ENCODE measurements around the gene IGF1R. TPM values are rescaled to one million over a fixed set of nuclear protein-coding genes. Genes with fewer than 3 reads are reported as not detected.

Gene IGF1R
- total RNA-seq, 1 experiment from 2014 or later, result 3.8 TPM

GRCh38 chr15:98874370-98874769, 226.0 kb downstream of the IGF1R start:
- ChIA-PET CTCF (interaction anchor here (1.0 to 1.5 kb wide), 2 partner anchors 18 to 226 kb away, joined by 4 to 6 read pairs; partner anchors contain the start of gene IGF1R), POLR2A (ENCODE audit: unreplicated experiment) (no interaction called here)
- Histone ChIP-seq H3K27me3 (ENCODE audit: low read length) (no peaks in the 10 kb centered on the region), H2AFZ (ENCODE audit: low read length) (peak overlapping the region; percentile 39), H3K27ac (ENCODE audit: low read length) (peak overlapping the region; percentile 94), H4K20me1 (ENCODE audit: low read length) (no peaks in the 10 kb centered on the region), H3K79me2 (ENCODE audit: low read length) (peaks cover 18% of the 10 kb centered on the region), H3K4me1 (ENCODE audit: insufficient read depth, low read length) (peaks cover 54% of the 10 kb centered on the region), H3K36me3 (ENCODE audit: low read depth, low read length) (no peaks in the 10 kb centered on the region), H3K9ac (ENCODE audit: low read length) (peak overlapping the region; percentile 77), H3K4me3 (ENCODE audit: low read length) (peak overlapping the region; percentile 55; the same call in 1 of the 2 replicates), H3K4me2 (ENCODE audit: low read length) (peak overlapping the region; percentile 85), H3K9me2 (replicated peaks; ENCODE audit: low read length) (no peaks in the 10 kb centered on the region), H3K9me3 (ENCODE audit: low read length) (no peaks in the 10 kb centered on the region), H3F3A (ENCODE audit: low read length, unreplicated experiment) (peaks cover 9% of the 10 kb centered on the region)
- ATAC-seq (no peak), DNase-seq (no peak)
- intact Hi-C loops (cut with micrococcal nuclease), result no loop called here
- TSS peak; percentile 81 for BruUV-seq (replicated peaks)
- TF ChIP-seq EZH2 (IDR thresholded peaks at IDR 0.05; ENCODE audit: low read length, unreplicated experiment), result no peak
- no peak for TF ChIP-seq CTCF (conservative IDR thresholded peaks at IDR 0.05; ENCODE audit: low read depth, low read length)
- TF ChIP-seq EZH2phosphoT487 (IDR thresholded peaks at IDR 0.05; ENCODE audit: borderline replicate concordance, low read length), result no peak

DNA sequence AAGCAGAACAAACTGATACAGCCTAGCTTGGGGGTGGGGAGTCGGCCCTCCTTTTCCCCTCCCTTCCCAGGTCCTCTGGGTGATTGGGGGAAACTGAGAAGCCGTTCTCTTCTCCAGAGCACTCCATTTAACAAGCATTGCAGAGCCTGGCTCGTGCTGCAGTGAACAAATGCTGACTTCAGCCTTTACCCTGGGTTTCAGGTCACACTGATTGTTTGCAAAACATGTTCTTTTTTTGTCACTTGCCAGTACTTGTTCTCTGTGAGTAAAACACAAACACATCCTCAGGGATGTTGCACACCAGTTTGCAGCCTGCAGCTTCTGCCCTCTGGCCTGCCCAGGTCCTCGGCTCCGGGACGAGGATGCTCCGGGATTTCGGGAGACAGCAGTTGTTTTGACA, 226.4 kb downstream of the IGF1R start:
- no peak for ATAC-seq
- CTCF ChIA-PET, result no interaction called here
- H3K27ac ChIP-seq (ENCODE audit: low read length), result peak overlapping the region; percentile 94
- H3K36me3 ChIP-seq (ENCODE audit: low read depth, low read length), result no peaks in the 10 kb centered on the region
- intact Hi-C loops (cut with micrococcal nuclease), result no loop called here
- POLR2A ChIA-PET (ENCODE audit: unreplicated experiment), result no interaction called here
- H3K4me2 ChIP-seq (ENCODE audit: low read length), result peak overlapping the region; percentile 85
- no peaks in the 10 kb centered on the region for H3K9me3 ChIP-seq (ENCODE audit: low read length)
- H3K9ac ChIP-seq (ENCODE audit: low read length), result no peak overlapping the region
- H3K9me2 ChIP-seq (replicated peaks; ENCODE audit: low read length), result no peaks in the 10 kb centered on the region
- TF ChIP-seq EZH2phosphoT487 (IDR thresholded peaks at IDR 0.05; ENCODE audit: borderline replicate concordance, low read length) (no peak), EZH2 (IDR thresholded peaks at IDR 0.05; ENCODE audit: low read length, unreplicated experiment) (no peak), CTCF (conservative IDR thresholded peaks at IDR 0.05; ENCODE audit: low read depth, low read length) (no peak)
- H3K27me3 ChIP-seq (ENCODE audit: low read length), result no peaks in the 10 kb centered on the region
- H3K79me2 ChIP-seq (ENCODE audit: low read length), result peaks cover 18% of the 10 kb centered on the region
- peaks cover 54% of the 10 kb centered on the region for H3K4me1 ChIP-seq (ENCODE audit: insufficient read depth, low read length)
- H3F3A ChIP-seq (ENCODE audit: low read length, unreplicated experiment), result peaks cover 9% of the 10 kb centered on the region
- no TSS peak for BruUV-seq (replicated peaks)
- H2AFZ ChIP-seq (ENCODE audit: low read length), result no peak overlapping the region
- H3K4me3 ChIP-seq (ENCODE audit: low read length), result no peak overlapping the region
- no peaks in the 10 kb centered on the region for H4K20me1 ChIP-seq (ENCODE audit: low read length)
- no peak for DNase-seq

DNA sequence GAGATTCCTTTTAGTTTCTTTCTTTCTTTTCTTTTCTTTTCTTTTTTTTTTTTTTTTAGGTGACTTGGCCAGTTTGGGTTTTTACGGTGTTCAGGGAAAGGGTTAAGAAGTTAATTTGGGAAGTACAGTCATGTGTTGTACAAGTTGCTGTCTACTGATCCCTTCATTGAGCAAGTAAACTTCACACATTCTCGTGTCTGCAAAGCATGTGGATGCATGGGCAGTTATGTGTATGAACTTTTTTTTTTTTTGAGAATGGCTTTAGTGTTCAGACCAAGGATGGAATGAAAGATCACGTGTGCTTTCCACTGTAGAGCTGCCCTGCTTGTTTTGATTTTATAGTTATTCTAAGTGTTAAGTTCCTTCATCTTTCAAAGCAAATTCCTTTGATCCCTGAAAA, 227.0 kb downstream of the IGF1R start:
- peaks cover 9% of the 10 kb centered on the region for H3F3A ChIP-seq (ENCODE audit: low read length, unreplicated experiment)
- H3K4me2 ChIP-seq (ENCODE audit: low read length), result peak overlapping the region; percentile 85; the same call in 1 of the 2 replicates

More for the DNA sequence above, 227.0 kb downstream of the IGF1R start:
- H3K9me2 ChIP-seq (replicated peaks; ENCODE audit: low read length), result no peaks in the 10 kb centered on the region
- ATAC-seq (no peak), DNase-seq (no peak)
- H3K4me1 ChIP-seq (ENCODE audit: insufficient read depth, low read length), result peaks cover 54% of the 10 kb centered on the region
- TF ChIP-seq EZH2phosphoT487 (IDR thresholded peaks at IDR 0.05; ENCODE audit: borderline replicate concordance, low read length) (no peak), CTCF (conservative IDR thresholded peaks at IDR 0.05; ENCODE audit: low read depth, low read length) (no peak), EZH2 (IDR thresholded peaks at IDR 0.05; ENCODE audit: low read length, unreplicated experiment) (no peak)
- no peak overlapping the region for H2AFZ ChIP-seq (ENCODE audit: low read length)
- H3K27me3 ChIP-seq (ENCODE audit: low read length), result no peaks in the 10 kb centered on the region
- H3K9ac ChIP-seq (ENCODE audit: low read length), result no peak overlapping the region
- H4K20me1 ChIP-seq (ENCODE audit: low read length), result no peaks in the 10 kb centered on the region
- no TSS peak for BruUV-seq (replicated peaks)
- intact Hi-C loops (cut with micrococcal nuclease), result no loop called here
- H3K79me2 ChIP-seq (ENCODE audit: low read length), result peaks cover 18% of the 10 kb centered on the region
- no peak overlapping the region for H3K4me3 ChIP-seq (ENCODE audit: low read length)
- no peak overlapping the region for H3K27ac ChIP-seq (ENCODE audit: low read length)
- ChIA-PET POLR2A (ENCODE audit: unreplicated experiment) (interaction anchor here (0.6 kb wide), 1 partner anchor 139 kb away, joined by 4 read pairs; no protein-coding TSS in a partner anchor), CTCF (no interaction called here)
- H3K9me3 ChIP-seq (ENCODE audit: low read length), result no peaks in the 10 kb centered on the region
- H3K36me3 ChIP-seq (ENCODE audit: low read depth, low read length), result no peaks in the 10 kb centered on the region
